Measurements from ENCODE around the gene HIBADH.

The HIBADH gene

GRCh38 chr7:27516421-27516820 is 146.3 kb downstream of the HIBADH start:
- TF ChIP-seq GATA3 (IDR thresholded peaks at IDR 0.05; ENCODE audit: low read depth, low read length), result no peak
- no peak for TF ChIP-seq GATA2 (IDR thresholded peaks at IDR 0.05; ENCODE audit: low read depth, low read length)

DNA sequence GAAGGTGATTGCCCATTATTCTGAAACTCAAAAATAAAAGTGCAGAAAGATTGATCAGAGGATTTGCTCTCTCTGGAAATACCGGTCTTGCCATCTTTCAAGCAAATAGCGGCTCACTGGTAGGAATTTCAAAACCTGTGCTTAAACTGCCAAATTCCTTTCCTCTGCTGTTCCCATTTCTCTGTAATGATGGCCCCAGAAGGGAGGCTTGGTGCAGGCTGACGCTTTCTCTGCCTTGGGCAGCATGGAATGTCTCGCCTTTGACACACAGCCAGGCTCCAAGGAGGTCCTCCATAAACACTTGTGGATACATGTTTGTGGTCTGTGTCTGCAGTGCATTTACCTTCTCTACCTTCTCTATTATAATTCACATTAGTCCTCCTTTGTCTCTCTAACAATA is 146.8 kb downstream of the HIBADH start:
- TF ChIP-seq GATA2 (IDR thresholded peaks at IDR 0.05; ENCODE audit: low read depth, low read length), result no peak
- no peak for TF ChIP-seq GATA3 (IDR thresholded peaks at IDR 0.05; ENCODE audit: low read depth, low read length)

DNA sequence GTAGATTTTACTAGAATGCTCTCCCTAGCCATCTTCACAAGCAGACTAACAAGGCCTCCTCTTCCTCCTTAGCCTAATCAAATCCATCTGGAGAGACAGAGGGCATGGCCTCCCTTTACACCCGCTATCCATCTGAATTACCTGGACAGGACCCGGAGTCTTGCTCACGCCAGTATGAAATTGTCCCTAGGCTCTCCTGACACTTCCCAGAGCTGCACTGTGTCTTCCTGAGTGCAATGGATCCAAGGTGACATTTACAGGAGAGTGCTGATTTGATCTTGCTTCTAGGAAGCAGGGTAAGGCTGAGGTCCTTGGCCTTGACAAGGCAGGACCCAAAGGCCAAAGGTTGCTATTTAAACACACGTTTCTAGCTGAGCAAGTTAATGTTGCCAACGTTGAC is 147.8 kb downstream of the HIBADH start:
- TF ChIP-seq GATA3 (IDR thresholded peaks at IDR 0.05; ENCODE audit: low read depth, low read length) (no peak), GATA2 (IDR thresholded peaks at IDR 0.05; ENCODE audit: low read depth, low read length) (no peak)

DNA sequence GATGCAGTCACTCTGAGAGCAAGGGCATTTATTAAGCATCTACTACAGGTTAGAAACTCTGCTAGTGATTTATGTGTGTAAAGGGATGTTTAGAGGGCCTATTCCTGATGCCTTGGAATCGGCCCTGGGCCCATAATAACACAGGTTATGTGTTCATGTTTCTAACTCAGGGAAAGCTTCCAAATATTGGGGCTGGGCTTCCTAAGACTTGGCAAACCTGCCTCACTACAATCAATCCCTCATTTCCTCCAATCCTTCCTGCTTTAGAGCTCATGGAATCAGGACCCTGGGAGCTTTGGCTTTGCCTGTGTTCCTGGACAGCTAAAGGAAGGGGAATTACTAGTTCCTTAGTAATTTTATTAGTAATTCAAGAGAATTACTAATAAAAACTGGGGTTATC is 148.8 kb downstream of the HIBADH start:
- TF ChIP-seq GATA2 (IDR thresholded peaks at IDR 0.05; ENCODE audit: low read depth, low read length), result no peak
- TF ChIP-seq GATA3 (IDR thresholded peaks at IDR 0.05; ENCODE audit: low read depth, low read length), result no peak

DNA sequence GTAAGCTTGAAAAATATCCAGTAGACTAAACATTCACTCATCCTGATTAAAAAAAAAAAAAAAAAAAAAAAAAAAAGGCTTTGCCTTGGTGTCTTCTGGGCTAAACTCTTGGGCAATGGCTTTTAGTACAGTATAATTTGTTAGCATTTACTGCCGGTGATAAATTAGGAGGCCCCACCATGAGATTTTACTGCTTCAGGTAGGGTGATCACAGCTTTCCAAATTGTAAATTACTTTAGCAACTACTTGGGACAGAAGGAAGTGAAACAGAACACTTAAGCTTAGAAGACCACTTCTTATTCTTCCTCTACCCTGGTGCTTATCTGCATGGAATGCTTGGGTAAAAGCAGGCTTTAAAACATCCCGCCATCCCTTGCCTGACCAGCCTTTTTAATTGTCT is 152.1 kb downstream of the HIBADH start:
- TF ChIP-seq GATA3 (IDR thresholded peaks at IDR 0.05; ENCODE audit: low read depth, low read length), result no peak
- no peak for TF ChIP-seq GATA2 (IDR thresholded peaks at IDR 0.05; ENCODE audit: low read depth, low read length)

- TF ChIP-seq GATA2 (IDR thresholded peaks at IDR 0.05; ENCODE audit: low read depth, low read length), result no peak
- no peak for TF ChIP-seq GATA3 (IDR thresholded peaks at IDR 0.05; ENCODE audit: low read depth, low read length)
Observed at GRCh38 chr7:27501001-27501400, 161.7 kb downstream of the HIBADH start.

DNA sequence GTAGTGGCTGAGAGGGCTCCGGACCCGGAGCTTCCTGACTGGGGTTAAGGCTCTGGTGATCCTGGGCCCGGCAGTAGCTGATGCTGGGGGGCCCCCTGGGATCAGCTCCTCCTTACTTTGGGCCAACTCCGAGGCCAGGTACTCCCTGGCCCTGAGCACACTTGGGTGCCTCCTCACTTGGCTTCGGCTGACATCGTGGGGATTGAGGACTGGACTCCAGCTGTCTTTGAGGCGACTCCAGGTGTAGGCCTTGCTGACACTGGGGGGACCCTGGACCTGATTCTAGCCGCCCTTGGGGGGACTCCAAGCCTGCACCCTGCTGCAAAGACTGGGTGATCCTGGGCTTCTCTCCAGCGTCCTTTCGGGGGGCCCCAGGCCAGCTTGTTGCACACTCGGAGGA is 170.5 kb downstream of the HIBADH start:
- TF ChIP-seq GATA2 (IDR thresholded peaks at IDR 0.05; ENCODE audit: low read depth, low read length) (no peak), GATA3 (IDR thresholded peaks at IDR 0.05; ENCODE audit: low read depth, low read length) (no peak)

- no peak for TF ChIP-seq GATA2 (IDR thresholded peaks at IDR 0.05; ENCODE audit: low read depth, low read length)
- no peak for TF ChIP-seq GATA3 (IDR thresholded peaks at IDR 0.05; ENCODE audit: low read depth, low read length)
Observed at GRCh38 chr7:27491534-27491933, 171.1 kb downstream of the HIBADH start.

GRCh38 chr7:27487509-27487908 is 175.2 kb downstream of the HIBADH start:
- no peak for TF ChIP-seq GATA2 (IDR thresholded peaks at IDR 0.05; ENCODE audit: low read depth, low read length)
- no peak for TF ChIP-seq GATA3 (IDR thresholded peaks at IDR 0.05; ENCODE audit: low read depth, low read length)

DNA sequence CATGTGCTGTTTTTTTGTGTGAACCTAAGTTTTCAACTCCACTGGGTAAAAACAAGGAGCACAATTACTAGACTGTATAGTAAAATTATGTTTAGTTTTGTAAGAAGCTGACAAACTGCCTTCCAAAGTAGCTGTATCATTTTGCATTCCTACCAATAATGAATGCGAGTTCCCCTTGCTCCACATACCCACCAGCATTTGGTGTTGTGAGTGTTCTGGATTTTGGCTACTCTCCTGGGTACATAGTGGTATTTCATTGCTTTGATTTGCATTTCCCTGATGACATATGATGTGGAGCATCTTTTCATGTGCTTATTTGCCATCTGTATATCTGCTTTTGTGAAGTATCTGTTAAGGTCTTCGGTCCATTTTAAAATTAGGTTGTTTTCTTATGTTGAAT is 178.2 kb downstream of the HIBADH start:
- TF ChIP-seq GATA2 (IDR thresholded peaks at IDR 0.05; ENCODE audit: low read depth, low read length), result no peak
- no peak for TF ChIP-seq GATA3 (IDR thresholded peaks at IDR 0.05; ENCODE audit: low read depth, low read length)

GRCh38 chr7:27482219-27482618 is 180.5 kb downstream of the HIBADH start:
- TF ChIP-seq GATA2 (IDR thresholded peaks at IDR 0.05; ENCODE audit: low read depth, low read length) (no peak), GATA3 (IDR thresholded peaks at IDR 0.05; ENCODE audit: low read depth, low read length) (no peak)

GRCh38 chr7:27478556-27478955 is 184.1 kb downstream of the HIBADH start:
- TF ChIP-seq GATA2 (IDR thresholded peaks at IDR 0.05; ENCODE audit: low read depth, low read length) (no peak), GATA3 (IDR thresholded peaks at IDR 0.05; ENCODE audit: low read depth, low read length) (no peak)

DNA sequence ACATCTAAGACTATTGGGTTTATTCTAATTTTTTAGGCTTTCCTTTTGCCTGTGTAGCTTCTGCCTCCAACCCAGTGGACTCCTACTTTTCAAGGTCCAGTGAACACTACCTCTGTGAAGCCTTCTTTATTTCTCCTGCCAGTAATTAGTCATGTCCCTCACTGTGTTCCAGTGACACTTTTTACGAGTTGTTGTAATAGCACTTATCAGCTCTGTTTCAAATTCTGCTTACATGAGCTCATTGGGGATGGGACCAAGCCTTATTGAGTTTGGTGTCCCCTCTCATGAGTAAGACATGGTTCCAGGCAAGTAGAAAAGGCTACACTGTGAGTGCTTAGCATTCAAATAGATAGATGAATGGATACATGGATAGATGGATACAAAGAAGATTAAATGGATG is 184.6 kb downstream of the HIBADH start:
- TF ChIP-seq GATA3 (IDR thresholded peaks at IDR 0.05; ENCODE audit: low read depth, low read length), result no peak
- no peak for TF ChIP-seq GATA2 (IDR thresholded peaks at IDR 0.05; ENCODE audit: low read depth, low read length)

GRCh38 chr7:27476493-27476892 is 186.2 kb downstream of the HIBADH start:
- TF ChIP-seq GATA2 (IDR thresholded peaks at IDR 0.05; ENCODE audit: low read depth, low read length) (no peak), GATA3 (IDR thresholded peaks at IDR 0.05; ENCODE audit: low read depth, low read length) (no peak)
